LHCN-M2 (cell line): ENCODE measurements around the gene INTS2. TPM values are rescaled to one million over a fixed set of nuclear protein-coding genes. Genes with fewer than 3 reads are reported as not detected.
"Not testable (repeated sequence)": the region's sequence is repeated elsewhere in the genome, so short reads cannot be mapped to it uniquely, and the experiment has no call there.

ENCODE experiments used
- DNase-seq: peaks from one replicate; pipeline ENCODE4 v3.0.0-alpha.2; 2012; ENCODE audit warnings: low read depth
- total RNA-seq: library from RNA; depleted of rRNA; stranded (reverse); fragments of >200 nt; gene quantifications from 2 replicates; pipeline ENCODE4 v1.2.3, GENCODE V29; 2014; rRNA removed

The INTS2 gene
- total RNA-seq, 1 experiment from 2014 or later: 15.8 TPM

DNA sequence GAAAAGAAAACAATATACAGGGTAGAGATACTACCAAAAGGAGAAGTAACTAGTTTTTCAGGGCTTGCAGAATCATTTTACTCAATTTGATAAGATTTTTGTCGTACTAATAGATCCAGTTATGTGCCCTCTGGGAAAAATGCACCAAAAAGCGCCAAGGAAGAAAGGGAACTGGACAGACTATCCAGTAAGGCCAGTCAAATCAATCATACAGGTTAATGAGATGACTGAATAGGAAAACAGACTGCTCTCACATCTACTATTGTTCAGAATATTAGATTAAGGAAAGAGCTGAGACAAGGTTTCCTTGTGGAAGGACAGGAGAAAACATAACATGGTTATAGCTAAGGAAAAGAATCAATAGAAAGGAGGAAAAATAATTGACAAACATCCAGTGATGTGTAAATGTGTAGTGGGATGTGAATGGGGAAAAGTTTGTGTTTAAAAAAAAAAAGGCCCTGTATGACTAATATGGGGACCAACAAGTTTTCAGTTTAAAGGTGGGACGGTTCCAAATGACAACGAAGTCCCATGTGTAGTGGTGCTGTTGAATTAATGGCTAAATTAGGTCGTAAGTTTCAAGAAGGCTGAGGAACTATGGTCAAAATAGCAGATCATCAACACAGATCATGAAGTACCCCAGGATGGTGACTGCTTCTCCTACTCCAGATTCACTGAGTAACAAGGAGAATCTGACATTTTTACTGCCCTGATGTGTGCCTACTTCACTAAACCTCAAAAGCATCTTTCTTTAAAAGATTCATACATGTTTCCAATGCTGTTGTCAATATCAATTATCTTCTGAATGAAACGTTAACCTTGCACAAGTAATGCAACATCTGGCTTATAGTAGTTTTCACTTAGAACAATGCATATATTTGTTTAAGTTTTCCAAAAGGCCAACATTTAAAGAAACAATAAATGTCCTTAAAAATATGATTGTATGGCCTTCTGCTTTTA is 105.2 kb downstream of the INTS2 start:
- DNase-seq: no peak

DNA sequence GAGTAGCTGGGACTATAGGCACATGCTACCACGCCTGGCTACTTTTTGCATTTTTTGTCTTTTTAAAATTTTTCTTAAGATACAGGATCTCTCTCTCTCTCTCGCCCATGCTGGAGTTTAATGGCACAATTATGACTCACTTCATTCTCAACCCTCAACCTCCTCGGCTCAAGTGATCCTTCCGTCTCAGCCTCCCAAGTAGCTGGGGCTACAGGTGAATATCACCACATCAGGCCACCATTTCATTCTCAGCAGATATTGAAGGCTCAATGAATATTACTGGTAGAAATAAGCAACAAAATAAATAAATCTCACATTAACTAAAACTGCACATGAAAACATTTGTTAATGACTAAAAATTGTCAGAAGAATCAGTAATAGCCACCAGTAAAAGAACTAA is 106.1 kb downstream of the INTS2 start:
- DNase-seq: no peak

GRCh38 chr17:61819265-61819664 is 108.5 kb downstream of the INTS2 start:
- DNase-seq: not testable (repeated sequence)

DNA sequence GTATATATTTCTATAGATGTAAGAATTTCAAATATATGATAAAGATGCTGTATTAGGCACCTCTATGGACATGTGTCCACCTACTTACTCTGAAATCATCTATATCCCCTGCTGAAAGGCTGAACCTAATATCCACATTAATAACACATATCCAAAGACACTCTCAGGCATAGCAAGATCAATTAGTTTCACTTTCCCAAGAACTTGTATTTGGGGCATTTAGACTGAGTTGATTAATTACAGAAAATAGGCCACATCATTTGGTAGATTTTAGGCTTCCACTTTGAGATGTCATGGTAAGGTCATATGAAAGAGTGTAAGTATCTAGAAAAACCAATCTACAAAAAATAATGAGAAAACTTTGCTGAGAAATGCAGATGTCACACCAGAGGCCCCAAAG is 109.6 kb downstream of the INTS2 start:
- no peak for DNase-seq

- no peak for DNase-seq
Observed at GRCh38 chr17:61817452-61817851, 110.3 kb downstream of the INTS2 start.

DNA sequence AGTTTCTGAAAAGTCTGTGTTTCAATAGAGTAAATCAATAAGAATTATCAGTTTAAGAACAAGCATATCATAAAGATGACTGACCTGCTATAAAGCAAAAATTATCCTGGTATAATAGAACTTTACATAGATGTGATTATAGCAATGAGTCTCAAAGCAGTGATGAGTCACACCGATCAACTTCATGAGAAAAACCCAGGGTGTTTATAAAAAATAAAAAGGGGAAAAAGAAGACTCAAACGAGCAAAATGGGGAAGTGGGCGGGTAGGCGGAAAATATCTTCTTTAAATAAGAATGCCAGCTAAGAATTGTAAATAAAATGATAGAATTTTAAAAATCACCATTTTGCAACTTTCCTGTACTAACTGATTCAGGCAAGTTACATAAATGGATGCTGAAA is 111.2 kb downstream of the INTS2 start:
- no peak for DNase-seq

DNA sequence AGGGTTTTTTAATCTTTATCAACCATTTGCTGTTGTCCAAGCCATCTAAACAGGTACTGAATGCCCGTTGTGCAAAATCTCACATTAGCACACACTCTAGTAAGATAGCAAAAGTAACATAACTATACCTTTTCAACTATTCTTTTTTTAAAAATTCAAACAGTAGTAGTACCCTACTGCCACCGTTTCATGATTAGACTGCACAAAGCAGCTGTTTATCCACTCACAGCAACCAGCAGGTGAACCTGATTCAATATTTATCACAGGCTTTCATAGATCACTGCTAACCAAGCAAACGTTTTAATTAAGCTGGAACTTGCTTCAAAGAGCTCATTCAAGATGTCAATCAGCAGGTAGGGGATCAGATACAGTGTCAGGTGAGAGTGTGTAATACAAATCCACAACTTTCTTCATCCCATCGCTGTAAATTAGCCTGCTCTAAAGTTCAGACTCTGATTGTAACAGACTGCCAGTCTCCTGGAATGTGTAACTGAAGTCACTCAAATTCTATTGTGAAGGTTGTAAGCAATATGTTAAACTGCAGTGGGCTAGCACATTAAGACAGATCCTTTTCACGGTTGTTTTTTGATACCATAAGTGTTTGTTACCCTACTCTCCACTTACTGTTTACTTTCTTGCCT is 111.8 kb downstream of the INTS2 start:
- no peak for DNase-seq

Other genes starting within 250 kb of the INTS2 start
- 15.7 and 17.0 TPM in 2 replicates for gene BRIP1, start 64.5 kb downstream of the INTS2 start, total RNA-seq
- gene MED13, start 137.3 kb upstream of the INTS2 start, total RNA-seq: 19.9 and 30.0 TPM in 2 replicates